Fibroblast of skin of right quadriceps (primary cell): ENCODE results near the gene MDFIC2.
"Not testable (repeated sequence)": the region's sequence is repeated elsewhere in the genome, so short reads cannot be mapped to it uniquely, and the experiment has no call there.

Source experiments
- DNase-seq: peaks from one replicate; pipeline ENCODE4 v3.0.0-alpha.2; 2013

Gene MDFIC2

DNA sequence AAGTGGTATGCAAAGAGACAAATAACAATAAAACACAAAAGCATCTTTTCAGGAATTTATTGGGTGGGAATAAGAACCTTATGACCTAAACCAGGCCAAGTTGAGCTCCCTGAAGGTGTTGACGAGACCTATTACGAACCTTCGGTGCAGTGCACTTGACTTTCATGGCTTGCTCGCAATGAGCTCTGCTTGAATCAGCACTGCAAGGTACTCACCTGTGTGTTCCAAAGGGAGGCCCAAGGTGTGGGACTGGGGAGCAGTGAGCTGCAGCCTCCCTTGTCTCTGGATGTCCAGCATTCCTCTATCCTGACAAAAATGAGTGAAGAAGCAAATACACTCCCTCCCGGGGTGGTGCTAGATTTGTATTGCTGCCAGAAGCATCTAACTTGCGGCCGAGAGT is at the start of gene MDFIC2:
Gene MDFIC2, minus strand, starts transcription at position 303 of the 400 bp plus-strand sequence. CDS start 665 bp downstream, outside the sequence.
- no peak for DNase-seq

DNA sequence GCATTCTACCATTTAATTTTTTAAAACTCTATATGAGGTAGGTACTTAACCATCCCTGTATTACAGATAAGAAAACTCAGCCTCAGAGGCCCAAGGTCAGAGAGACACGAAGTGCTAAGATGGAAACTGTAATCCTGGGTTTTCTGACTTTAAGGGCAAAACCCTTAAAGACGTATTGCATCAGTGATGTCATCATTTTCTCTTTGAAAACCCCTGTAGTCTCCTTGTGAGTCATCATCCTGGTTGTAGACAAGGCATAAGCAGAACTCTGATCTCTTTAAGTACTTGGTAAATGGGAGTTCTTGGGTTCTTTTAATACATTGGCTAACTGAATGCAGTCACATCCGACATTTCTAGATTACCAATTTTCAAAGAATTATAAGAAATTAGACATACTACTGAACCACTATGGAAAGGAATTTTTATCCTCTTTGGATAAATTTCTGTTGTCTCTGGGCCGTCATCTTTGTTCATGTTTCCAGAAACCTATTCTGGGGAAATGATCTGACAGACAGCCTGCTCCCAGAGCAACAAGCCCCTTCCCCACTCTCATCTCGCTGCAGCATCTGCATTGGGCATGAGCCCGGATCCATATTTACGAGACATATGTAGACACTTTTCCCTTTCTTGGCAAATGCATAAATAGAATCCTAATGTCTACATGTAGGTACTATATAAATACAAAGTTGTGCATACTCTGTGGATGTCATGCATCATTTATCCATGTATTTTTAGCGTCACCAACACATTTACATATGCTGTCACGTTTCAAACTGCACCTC is 48.7 kb upstream of the MDFIC2 start:
- DNase-seq, result peak; percentile 29

- no peak for DNase-seq
Observed at GRCh38 chr3:70359711-70360110, 47.3 kb upstream of the MDFIC2 start.

DNA sequence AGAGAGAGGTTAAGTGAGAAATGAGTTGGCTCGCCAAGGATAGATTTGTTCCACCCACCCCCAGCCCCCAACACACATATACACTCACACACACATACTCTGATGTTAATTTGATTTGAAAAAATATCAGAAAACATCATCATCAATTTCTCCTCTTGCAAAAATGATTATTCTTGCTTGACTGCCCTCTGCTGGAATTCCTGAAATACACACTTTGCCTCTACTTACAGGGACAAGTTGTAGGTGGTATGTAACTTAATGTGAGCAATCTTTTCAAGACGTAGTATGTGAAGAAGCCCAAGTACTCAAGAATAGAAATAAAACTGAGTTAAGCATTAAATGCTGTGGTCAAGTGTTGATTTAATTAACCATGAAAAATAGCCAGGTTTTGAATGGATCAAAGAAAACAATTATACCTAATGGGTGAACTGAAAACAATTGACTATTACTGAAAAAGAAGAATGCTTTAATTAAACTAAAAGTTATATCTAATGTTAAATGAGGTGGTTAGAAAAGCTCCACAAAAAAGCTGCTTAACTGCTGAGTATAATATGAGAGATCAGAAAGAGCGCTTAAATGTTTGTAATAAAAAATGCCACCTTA is 46.6 kb upstream of the MDFIC2 start:
- DNase-seq, result peak; percentile 25

GRCh38 chr3:70352215-70352614 is 39.8 kb upstream of the MDFIC2 start:
- DNase-seq, result no peak

- DNase-seq, result no peak
Observed at GRCh38 chr3:70342149-70342548, 29.7 kb upstream of the MDFIC2 start.

GRCh38 chr3:70336885-70337284 is 24.4 kb upstream of the MDFIC2 start:
- DNase-seq, result not testable (repeated sequence)

GRCh38 chr3:70333080-70333479 is 20.6 kb upstream of the MDFIC2 start:
- no peak for DNase-seq

DNA sequence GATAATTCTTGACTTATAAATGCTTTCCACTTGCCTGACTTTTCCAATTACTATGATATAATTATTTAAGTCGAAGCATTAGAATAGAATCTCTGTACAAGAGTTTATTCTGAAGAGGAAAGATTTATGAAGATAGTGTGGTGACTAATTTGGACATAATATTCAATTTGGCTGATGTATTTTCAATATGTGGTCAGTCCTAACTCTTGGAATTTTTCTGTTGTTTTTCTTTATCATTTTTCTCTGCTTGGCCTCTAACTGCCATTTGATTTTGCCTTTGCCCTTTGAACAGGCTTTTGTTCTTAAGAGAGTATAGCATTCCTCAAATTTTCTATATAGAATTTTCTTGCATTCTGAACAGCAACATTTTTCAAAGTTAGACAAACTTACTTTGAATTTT is 2.6 kb upstream of the MDFIC2 start:
- DNase-seq, result no peak

DNA sequence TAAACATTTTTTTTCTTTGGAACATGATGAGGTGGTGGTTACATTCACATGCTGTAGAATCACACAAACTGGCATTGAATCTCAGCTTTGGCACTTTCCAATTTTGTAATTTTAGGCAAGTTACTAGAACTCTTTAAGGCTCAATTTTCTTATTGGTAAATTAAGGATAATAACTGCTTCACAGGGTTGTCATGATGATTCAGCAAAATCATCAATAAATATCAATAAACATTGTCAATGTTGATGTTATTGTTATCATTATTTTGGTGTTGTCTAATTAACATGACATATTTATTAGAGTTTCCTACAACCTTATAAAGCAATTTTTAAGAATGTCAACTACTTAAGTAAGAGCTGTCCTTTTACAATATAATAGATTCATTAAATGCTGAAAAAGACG is 1.6 kb downstream of the MDFIC2 start:
- DNase-seq, result no peak

DNA sequence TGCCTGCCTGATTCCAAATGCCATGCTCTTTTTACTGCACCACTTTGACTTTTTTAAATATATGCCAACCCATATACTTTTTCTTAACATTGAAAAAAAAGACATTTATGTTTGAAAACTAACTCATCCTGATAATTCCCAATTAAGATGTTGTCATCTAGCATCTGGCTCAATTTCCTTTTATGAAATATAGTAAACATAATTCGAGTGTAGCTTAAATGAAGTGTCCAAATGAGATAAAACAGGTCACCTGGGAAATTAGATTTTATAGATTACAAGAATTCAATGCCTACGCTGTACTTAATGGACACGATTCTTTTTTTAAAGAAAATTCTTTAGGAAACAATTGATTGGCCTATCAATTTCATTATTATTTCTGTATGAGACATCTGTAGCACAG is 2.8 kb downstream of the MDFIC2 start:
- DNase-seq, result no peak

- peak; percentile 10 for DNase-seq
Observed at GRCh38 chr3:70308760-70309159, 3.7 kb downstream of the MDFIC2 start.

DNA sequence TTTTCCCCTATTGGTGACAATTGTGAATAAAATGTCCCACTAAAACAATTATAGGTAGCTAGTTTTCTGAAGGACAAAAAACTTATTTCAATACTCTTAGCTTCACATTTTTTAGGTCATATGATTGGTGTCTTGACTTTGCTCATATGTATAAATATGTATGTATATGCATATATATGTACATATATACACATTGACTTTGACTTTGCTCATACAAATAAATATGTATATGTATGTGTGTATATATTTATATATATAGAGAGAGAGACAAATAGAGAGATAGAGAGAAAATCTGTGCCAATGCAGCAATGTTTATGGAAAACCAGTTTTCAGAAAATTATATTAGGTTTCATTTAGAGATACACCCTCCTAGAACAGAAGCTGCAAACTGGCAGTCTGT is 5.7 kb downstream of the MDFIC2 start:
- DNase-seq, result no peak

DNA sequence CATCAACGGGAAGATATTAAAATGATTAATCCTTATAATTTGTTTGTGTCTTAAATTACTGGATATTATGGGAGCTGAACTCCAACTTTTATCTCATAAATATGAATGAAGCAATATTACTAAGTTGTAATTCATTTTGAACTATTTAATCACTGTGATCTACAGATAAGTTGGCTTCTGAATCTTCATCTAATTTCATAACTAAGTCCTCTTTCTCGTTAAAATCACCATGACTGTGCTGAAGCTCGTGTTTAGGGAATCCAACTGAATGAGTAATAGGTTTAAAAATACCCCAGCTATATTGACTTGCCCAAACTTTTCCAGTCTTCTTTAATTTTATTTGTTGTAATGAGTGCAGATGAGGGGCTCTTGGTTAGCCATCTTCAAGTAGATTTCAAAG is 14.1 kb downstream of the MDFIC2 start:
- no peak for DNase-seq

- no peak for DNase-seq
Observed at GRCh38 chr3:70291097-70291482, 21.3 kb downstream of the MDFIC2 start.

DNA sequence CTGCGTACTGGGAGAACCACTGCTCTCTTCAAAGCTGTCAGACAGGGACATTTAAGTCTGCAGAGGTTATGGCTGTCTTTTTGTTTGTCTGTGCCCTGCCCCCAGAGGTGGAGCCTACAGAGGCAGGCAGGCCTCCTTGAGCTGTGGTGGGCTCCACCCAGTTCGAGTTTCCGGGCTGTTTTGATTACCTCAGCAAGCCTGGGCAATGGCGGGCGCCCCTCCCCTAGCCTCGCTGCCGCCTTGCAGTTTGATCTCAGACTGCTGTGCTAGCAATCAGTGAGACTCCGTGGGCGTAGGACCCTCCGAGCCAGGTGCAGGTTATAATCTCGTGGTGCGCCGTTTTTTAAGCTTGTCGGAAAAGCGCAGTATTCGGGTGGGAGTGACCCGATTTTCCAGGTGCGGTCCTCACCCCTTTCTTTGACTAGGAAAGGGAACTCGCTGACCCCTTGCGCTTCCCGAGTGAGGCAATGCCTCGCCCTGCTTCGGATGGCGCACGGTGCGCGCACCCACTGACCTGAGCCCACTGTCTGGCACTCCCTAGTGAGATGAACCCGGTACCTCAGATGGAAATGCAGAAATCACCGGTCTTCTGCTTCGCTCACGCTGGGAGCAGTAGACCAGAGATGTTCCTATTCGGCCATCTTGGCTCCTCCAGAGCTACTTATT is 21.9 kb downstream of the MDFIC2 start:
- DNase-seq, result not testable (repeated sequence)

DNA sequence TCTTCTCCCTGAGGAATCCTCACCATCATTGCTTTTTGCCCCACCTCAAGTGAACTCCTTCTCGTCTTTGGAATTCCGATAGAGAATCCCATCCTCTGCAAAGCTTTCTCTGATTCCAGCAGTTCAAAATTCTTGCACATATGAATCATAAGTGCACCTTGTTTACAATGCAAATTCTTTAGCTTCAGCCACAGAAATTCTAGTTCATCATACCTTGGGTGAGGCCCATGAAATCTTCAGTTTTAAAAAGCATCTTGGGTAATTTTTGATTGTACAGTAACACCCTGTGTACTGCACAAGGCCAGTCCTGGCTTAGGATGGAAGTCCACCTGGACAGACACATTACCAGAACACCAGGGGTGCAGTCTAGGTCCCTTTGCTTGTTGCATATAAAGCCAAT is 30.8 kb downstream of the MDFIC2 start:
- peak; percentile 6 for DNase-seq

- no peak for DNase-seq
Observed at GRCh38 chr3:70277304-70277703, 35.1 kb downstream of the MDFIC2 start.

DNA sequence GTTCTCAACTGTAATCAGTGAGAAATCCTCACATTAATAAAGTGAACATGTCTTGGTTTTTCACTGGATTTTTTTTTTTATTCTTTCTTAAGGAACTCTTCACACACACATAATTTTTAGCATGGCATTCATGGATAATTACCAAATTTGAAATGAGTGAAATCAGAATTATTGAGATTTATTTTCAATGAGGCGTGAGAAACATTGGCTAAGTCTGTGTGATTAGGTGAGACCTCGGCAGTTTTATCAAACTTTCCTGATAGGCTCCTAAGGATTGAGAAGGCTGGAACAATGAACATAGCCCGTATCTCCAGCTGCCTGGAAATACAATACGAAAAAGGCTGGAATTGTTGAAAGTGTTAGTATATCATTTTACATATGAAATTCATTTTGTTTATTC is 35.5 kb downstream of the MDFIC2 start:
- no peak for DNase-seq

DNA sequence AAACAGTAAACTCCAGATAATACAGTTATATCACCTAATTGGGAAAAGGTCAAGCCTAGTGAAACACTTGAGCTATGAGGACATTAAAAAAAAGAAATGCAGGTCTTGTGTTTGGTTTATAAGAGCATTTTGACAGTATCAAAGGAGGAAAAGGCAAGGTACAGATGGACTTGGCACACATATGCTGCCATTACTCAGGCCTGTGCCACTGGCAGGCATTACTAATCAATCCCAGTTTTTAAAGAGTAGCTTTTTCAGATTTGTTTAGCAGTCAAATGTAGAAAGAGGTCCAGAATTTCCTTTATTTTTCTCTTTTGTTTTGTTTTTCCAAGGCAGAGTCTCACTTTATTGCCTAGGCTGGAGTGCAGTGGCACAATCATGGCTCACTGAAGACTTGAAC is 38.9 kb downstream of the MDFIC2 start:
- peak; percentile 4 for DNase-seq

- DNase-seq, result no peak
Observed at GRCh38 chr3:70272798-70273197, 39.6 kb downstream of the MDFIC2 start.

- no peak for DNase-seq
Observed at GRCh38 chr3:70264122-70264780, 48.2 kb downstream of the MDFIC2 start.

DNA sequence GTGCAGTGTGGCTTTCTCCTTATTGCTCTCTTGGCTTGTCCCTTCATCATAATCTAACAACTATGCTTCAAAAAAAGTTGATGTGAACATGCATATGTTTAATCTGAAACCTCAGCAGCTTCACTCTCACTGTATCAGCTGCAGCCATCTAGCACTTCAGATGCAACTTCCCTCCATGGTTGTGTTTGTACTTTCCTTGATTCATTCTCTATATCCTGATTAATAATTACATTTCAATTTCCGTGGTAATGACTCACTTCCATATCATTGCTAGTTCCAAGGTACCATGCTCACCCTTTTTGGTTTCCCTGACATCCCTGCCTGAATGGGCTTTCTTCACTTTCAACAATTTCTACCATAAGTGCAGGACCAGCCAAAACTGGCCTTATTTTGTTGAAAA is 51.2 kb downstream of the MDFIC2 start:
- no peak for DNase-seq

GRCh38 chr3:70256566-70256965 is 55.9 kb downstream of the MDFIC2 start:
- no peak for DNase-seq
